ENCODE data around the gene IVNS1ABP. TPM values are rescaled to one million over a fixed set of nuclear protein-coding genes. Genes with fewer than 3 reads are reported as not detected.
"Not testable (repeated sequence)": the region's sequence is repeated elsewhere in the genome, so short reads cannot be mapped to it uniquely, and the experiment has no call there.

IVNS1ABP gene
- total RNA-seq, 1 experiment from 2014 or later = 208 TPM

- no peaks in the 10 kb centered on the region for H3K27me3 ChIP-seq (ENCODE audit: control insufficient read depth, insufficient read depth, low read length)
- DNase-seq = no peak
Measured at GRCh38 chr1:185343306-185343705, 26.3 kb upstream of the IVNS1ABP start.

GRCh38 chr1:185342672-185343259, 25.7 kb upstream of the IVNS1ABP start:
- H3K36me3 ChIP-seq (replicated peaks; ENCODE audit: control insufficient read depth, insufficient read depth, low read length) = no peaks in the 10 kb centered on the region
- DNase-seq = no peak
- no peaks in the 10 kb centered on the region for H3K27me3 ChIP-seq (ENCODE audit: control insufficient read depth, insufficient read depth, low read length)
- H3K4me3 ChIP-seq (ENCODE audit: insufficient read depth, low read depth, low read length) = no peak overlapping the region

More at GRCh38 chr1:185343306-185343705, 26.3 kb upstream of the IVNS1ABP start:
- Histone ChIP-seq H3K36me3 (replicated peaks; ENCODE audit: control insufficient read depth, insufficient read depth, low read length) (no peaks in the 10 kb centered on the region), H3K4me3 (ENCODE audit: insufficient read depth, low read depth, low read length) (no peak overlapping the region)

- no peak overlapping the region for H3K4me3 ChIP-seq (ENCODE audit: insufficient read depth, low read depth, low read length)
- H3K27me3 ChIP-seq (ENCODE audit: control insufficient read depth, insufficient read depth, low read length) = no peaks in the 10 kb centered on the region
- DNase-seq = no peak
- H3K36me3 ChIP-seq (replicated peaks; ENCODE audit: control insufficient read depth, insufficient read depth, low read length) = no peaks in the 10 kb centered on the region
Measured at GRCh38 chr1:185342017-185342416, 25.0 kb upstream of the IVNS1ABP start.

- Histone ChIP-seq H3K4me3 (ENCODE audit: insufficient read depth, low read depth, low read length) (no peak overlapping the region), H3K27me3 (ENCODE audit: control insufficient read depth, insufficient read depth, low read length) (no peaks in the 10 kb centered on the region), H3K36me3 (replicated peaks; ENCODE audit: control insufficient read depth, insufficient read depth, low read length) (no peaks in the 10 kb centered on the region)
- DNase-seq = no peak
Measured at GRCh38 chr1:185341196-185341781, 24.2 kb upstream of the IVNS1ABP start.

- Histone ChIP-seq H3K36me3 (replicated peaks; ENCODE audit: control insufficient read depth, insufficient read depth, low read length) (no peaks in the 10 kb centered on the region), H3K27me3 (ENCODE audit: control insufficient read depth, insufficient read depth, low read length) (no peaks in the 10 kb centered on the region), H3K4me3 (ENCODE audit: insufficient read depth, low read depth, low read length) (no peak overlapping the region)
- no peak for DNase-seq
Measured at GRCh38 chr1:185338719-185339622, 21.9 kb upstream of the IVNS1ABP start.

GRCh38 chr1:185337246-185337645, 20.2 kb upstream of the IVNS1ABP start:
- Histone ChIP-seq H3K4me3 (ENCODE audit: insufficient read depth, low read depth, low read length) (no peak overlapping the region), H3K27me3 (ENCODE audit: control insufficient read depth, insufficient read depth, low read length) (no peaks in the 10 kb centered on the region), H3K36me3 (replicated peaks; ENCODE audit: control insufficient read depth, insufficient read depth, low read length) (no peaks in the 10 kb centered on the region)
- DNase-seq = no peak

- DNase-seq = no peak
- Histone ChIP-seq H3K27me3 (ENCODE audit: control insufficient read depth, insufficient read depth, low read length) (no peaks in the 10 kb centered on the region), H3K36me3 (replicated peaks; ENCODE audit: control insufficient read depth, insufficient read depth, low read length) (no peaks in the 10 kb centered on the region), H3K4me3 (ENCODE audit: insufficient read depth, low read depth, low read length) (no peak overlapping the region)
Measured at GRCh38 chr1:185334182-185334581, 17.1 kb upstream of the IVNS1ABP start.

- Histone ChIP-seq H3K27me3 (ENCODE audit: control insufficient read depth, insufficient read depth, low read length) (no peaks in the 10 kb centered on the region), H3K36me3 (replicated peaks; ENCODE audit: control insufficient read depth, insufficient read depth, low read length) (no peaks in the 10 kb centered on the region), H3K4me3 (ENCODE audit: insufficient read depth, low read depth, low read length) (no peak overlapping the region)
- DNase-seq = no peak
Measured at GRCh38 chr1:185328255-185328654, 11.2 kb upstream of the IVNS1ABP start.

GRCh38 chr1:185325413-185325812, 8.4 kb upstream of the IVNS1ABP start:
- no peaks in the 10 kb centered on the region for H3K36me3 ChIP-seq (replicated peaks; ENCODE audit: control insufficient read depth, insufficient read depth, low read length)
- no peak for DNase-seq
- H3K4me3 ChIP-seq (ENCODE audit: insufficient read depth, low read depth, low read length) = no peak overlapping the region
- no peaks in the 10 kb centered on the region for H3K27me3 ChIP-seq (ENCODE audit: control insufficient read depth, insufficient read depth, low read length)

- no peak overlapping the region for H3K4me3 ChIP-seq (ENCODE audit: insufficient read depth, low read depth, low read length)
- no peak for DNase-seq
- no peaks in the 10 kb centered on the region for H3K27me3 ChIP-seq (ENCODE audit: control insufficient read depth, insufficient read depth, low read length)
- H3K36me3 ChIP-seq (replicated peaks; ENCODE audit: control insufficient read depth, insufficient read depth, low read length) = no peaks in the 10 kb centered on the region
Measured at GRCh38 chr1:185324118-185324517, 7.1 kb upstream of the IVNS1ABP start.

- H3K4me3 ChIP-seq (ENCODE audit: insufficient read depth, low read depth, low read length) = no peak overlapping the region
- H3K27me3 ChIP-seq (ENCODE audit: control insufficient read depth, insufficient read depth, low read length) = no peaks in the 10 kb centered on the region
- H3K36me3 ChIP-seq (replicated peaks; ENCODE audit: control insufficient read depth, insufficient read depth, low read length) = no peaks in the 10 kb centered on the region
- DNase-seq = no peak
Measured at GRCh38 chr1:185322636-185323035, 5.6 kb upstream of the IVNS1ABP start.

GRCh38 chr1:185321653-185322221, 4.7 kb upstream of the IVNS1ABP start:
- not testable (repeated sequence) for H3K4me3 ChIP-seq (ENCODE audit: insufficient read depth, low read depth, low read length); H3K36me3 ChIP-seq (replicated peaks; ENCODE audit: control insufficient read depth, insufficient read depth, low read length); H3K27me3 ChIP-seq (ENCODE audit: control insufficient read depth, insufficient read depth, low read length); DNase-seq

GRCh38 chr1:185321104-185321503, 4.1 kb upstream of the IVNS1ABP start:
- not testable (repeated sequence) for H3K4me3 ChIP-seq (ENCODE audit: insufficient read depth, low read depth, low read length); H3K27me3 ChIP-seq (ENCODE audit: control insufficient read depth, insufficient read depth, low read length); H3K36me3 ChIP-seq (replicated peaks; ENCODE audit: control insufficient read depth, insufficient read depth, low read length); DNase-seq

GRCh38 chr1:185319139-185319475, 2.1 kb upstream of the IVNS1ABP start:
- Histone ChIP-seq H3K4me3 (ENCODE audit: insufficient read depth, low read depth, low read length) (no peak overlapping the region), H3K36me3 (replicated peaks; ENCODE audit: control insufficient read depth, insufficient read depth, low read length) (no peaks in the 10 kb centered on the region), H3K27me3 (ENCODE audit: control insufficient read depth, insufficient read depth, low read length) (no peaks in the 10 kb centered on the region)
- DNase-seq = no peak

Data from H7 (cell line).